ELF-1 (cell line): ENCODE measurements around the gene NAV1.

Source experiments
- DNase-seq: peaks from one replicate; pipeline ENCODE4 v3.0.0-alpha.2; 2016; ENCODE audit warnings: low read depth, low spot score

The NAV1 gene

DNA sequence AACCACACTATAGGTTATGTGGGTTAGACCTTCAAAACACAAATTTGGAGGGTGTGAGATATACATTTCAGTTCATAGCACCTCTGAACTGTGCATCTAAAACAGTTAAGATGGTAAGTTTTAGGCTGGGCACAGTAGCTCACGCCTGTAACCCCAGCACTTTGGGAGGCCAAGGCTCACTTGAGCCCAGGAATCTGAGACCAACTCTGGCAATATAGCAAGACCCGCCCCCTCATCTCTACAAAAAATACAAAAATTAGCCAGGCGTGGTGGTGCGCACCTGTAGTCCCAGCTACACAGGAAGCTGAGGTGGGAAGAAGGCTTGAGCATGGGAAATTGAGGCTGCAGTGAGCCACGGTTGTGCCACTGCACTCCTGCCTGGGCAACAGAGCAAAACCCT, 47.9 kb downstream of the NAV1 start:
- no peak for DNase-seq

DNA sequence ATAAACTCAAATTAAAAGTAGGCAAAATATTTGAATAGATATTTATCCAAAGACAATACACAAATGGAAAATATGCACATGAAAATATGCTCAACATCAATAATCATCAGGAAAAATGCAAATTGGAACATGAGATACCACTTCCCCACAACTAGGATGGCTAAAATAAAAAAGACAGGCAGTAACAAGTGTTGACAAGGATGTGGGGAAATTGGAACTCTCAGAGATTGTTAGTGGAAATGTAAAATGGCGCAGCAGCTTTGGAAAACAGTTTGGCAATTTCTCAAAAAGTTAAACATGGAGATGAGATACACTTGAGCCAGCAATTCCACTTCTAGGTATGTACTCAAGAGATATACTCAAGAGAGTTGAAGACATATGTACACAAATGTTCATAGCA, 48.8 kb downstream of the NAV1 start:
- DNase-seq, result no peak
